ENCODE data around the gene FSTL4.
"Not testable (repeated sequence)": the region's sequence is repeated elsewhere in the genome, so short reads cannot be mapped to it uniquely, and the experiment has no call there.

Gene FSTL4

GRCh38 chr5:133453084-133453780 is 159.1 kb downstream of the FSTL4 start:
- DNase-seq, result no peak

GRCh38 chr5:133451926-133452325 is 160.4 kb downstream of the FSTL4 start:
- DNase-seq, result no peak

- no peak for DNase-seq
Observed at GRCh38 chr5:133450286-133450685, 162.1 kb downstream of the FSTL4 start.

GRCh38 chr5:133449181-133449580 is 163.2 kb downstream of the FSTL4 start:
- no peak for DNase-seq

- DNase-seq, result no peak
Observed at GRCh38 chr5:133446440-133446839, 165.9 kb downstream of the FSTL4 start.

GRCh38 chr5:133445744-133446143 is 166.6 kb downstream of the FSTL4 start:
- no peak for DNase-seq

GRCh38 chr5:133445204-133445603 is 167.1 kb downstream of the FSTL4 start:
- DNase-seq, result not testable (repeated sequence)

- no peak for DNase-seq
Observed at GRCh38 chr5:133444711-133445110, 167.6 kb downstream of the FSTL4 start.

GRCh38 chr5:133441166-133441815 is 171.1 kb downstream of the FSTL4 start:
- DNase-seq, result no peak

GRCh38 chr5:133440467-133441115 is 171.8 kb downstream of the FSTL4 start:
- DNase-seq, result no peak

- no peak for DNase-seq
Observed at GRCh38 chr5:133439859-133440258, 172.5 kb downstream of the FSTL4 start.

GRCh38 chr5:133438487-133438886 is 173.9 kb downstream of the FSTL4 start:
- no peak for DNase-seq

GRCh38 chr5:133434336-133434735 is 178.0 kb downstream of the FSTL4 start:
- DNase-seq, result no peak

GRCh38 chr5:133433641-133434040 is 178.7 kb downstream of the FSTL4 start:
- no peak for DNase-seq

- DNase-seq, result no peak
Observed at GRCh38 chr5:133432956-133433532, 179.3 kb downstream of the FSTL4 start.

- no peak for DNase-seq
Observed at GRCh38 chr5:133431326-133431865, 180.9 kb downstream of the FSTL4 start.

- DNase-seq, result no peak
Observed at GRCh38 chr5:133430095-133430494, 182.2 kb downstream of the FSTL4 start.

- no peak for DNase-seq
Observed at GRCh38 chr5:133429046-133429445, 183.3 kb downstream of the FSTL4 start.

GRCh38 chr5:133428072-133428660 is 184.2 kb downstream of the FSTL4 start:
- no peak for DNase-seq

GRCh38 chr5:133427121-133427777 is 185.1 kb downstream of the FSTL4 start:
- DNase-seq, result no peak

GRCh38 chr5:133426264-133426663 is 186.1 kb downstream of the FSTL4 start:
- DNase-seq, result no peak

- no peak for DNase-seq
Observed at GRCh38 chr5:133425764-133426163, 186.6 kb downstream of the FSTL4 start.

GRCh38 chr5:133425222-133425621 is 187.1 kb downstream of the FSTL4 start:
- DNase-seq, result no peak
